ENCODE results near the gene MAPK12. TPM values are rescaled to one million over a fixed set of nuclear protein-coding genes. Genes with fewer than 3 reads are reported as not detected.

The MAPK12 gene
- total and polyA plus RNA-seq, 4 donors, result 1.6 to 22.9 (median 14.1) TPM

- ATAC-seq (ENCODE audit: low FRiP score), result no peak
- H3K36me3 ChIP-seq (ENCODE audit: control insufficient read depth in 1 of 2, insufficient read depth in 2 of 2, low read length in 1 of 2), result peaks cover 0 to 30% of the 10 kb centered on the region in 2 donors
- H3K4me3 ChIP-seq (ENCODE audit: low read length in 2 of 2), result no peak overlapping the region
- no peaks in the 10 kb centered on the region for H3K27me3 ChIP-seq (ENCODE audit: control insufficient read depth in 1 of 2, insufficient read depth in 2 of 2, low read length in 1 of 2)
- H3K9me3 ChIP-seq (ENCODE audit: control insufficient read depth, low read length), result no peaks in the 10 kb centered on the region
- intact Hi-C loops (cut with DNase I), result no loop called here
- H3K27ac ChIP-seq (ENCODE audit: low read depth in 1 of 2, low read length in 2 of 2), result no peak overlapping the region
- no peak for DNase-seq
- no peaks in the 10 kb centered on the region for H3K4me1 ChIP-seq (ENCODE audit: control insufficient read depth in 1 of 2, insufficient read depth in 2 of 2, low read length in 2 of 2)
- 94 to 95% methylated on average over 44 to 47 of the region's 47 CpGs for WGBS, 2 donors
Observed at GRCh38 chr22:50280708-50281383, 19.4 kb upstream of the MAPK12 start.

- DNase-seq (no peak), ATAC-seq (ENCODE audit: low FRiP score) (no peak)
- Histone ChIP-seq H3K9me3 (ENCODE audit: control insufficient read depth, low read length) (no peaks in the 10 kb centered on the region), H3K27me3 (ENCODE audit: control insufficient read depth in 1 of 2, insufficient read depth in 2 of 2, low read length in 1 of 2) (no peaks in the 10 kb centered on the region), H3K4me3 (ENCODE audit: low read length in 2 of 2) (no peak overlapping the region), H3K36me3 (ENCODE audit: control insufficient read depth in 1 of 2, insufficient read depth in 2 of 2, low read length in 1 of 2) (peaks cover 0 to 27% of the 10 kb centered on the region in 2 donors), H3K27ac (ENCODE audit: low read depth in 1 of 2, low read length in 2 of 2) (no peak overlapping the region), H3K4me1 (ENCODE audit: control insufficient read depth in 1 of 2, insufficient read depth in 2 of 2, low read length in 2 of 2) (no peaks in the 10 kb centered on the region)
- 93 to 94% methylated on average over 38 of the region's 38 CpGs for WGBS, 2 donors
- intact Hi-C loops (cut with DNase I), result no loop called here
Observed at GRCh38 chr22:50280022-50280707, 18.7 kb upstream of the MAPK12 start.

GRCh38 chr22:50278956-50279619 lies 17.6 kb upstream of the MAPK12 start:
- DNase-seq, result no peak
- no peak for ATAC-seq (ENCODE audit: low FRiP score)
- H3K36me3 ChIP-seq (ENCODE audit: control insufficient read depth in 1 of 2, insufficient read depth in 2 of 2, low read length in 1 of 2), result peaks cover 0 to 27% of the 10 kb centered on the region in 2 donors
- WGBS, 2 donors, result 88 to 91% methylated on average over 29 to 30 of the region's 30 CpGs
- no peak overlapping the region for H3K4me3 ChIP-seq (ENCODE audit: low read length in 2 of 2)
- H3K4me1 ChIP-seq (ENCODE audit: control insufficient read depth in 1 of 2, insufficient read depth in 2 of 2, low read length in 2 of 2), result no peaks in the 10 kb centered on the region
- no peaks in the 10 kb centered on the region for H3K9me3 ChIP-seq (ENCODE audit: control insufficient read depth, low read length)
- H3K27ac ChIP-seq (ENCODE audit: low read depth in 1 of 2, low read length in 2 of 2), result no peak overlapping the region
- no peaks in the 10 kb centered on the region for H3K27me3 ChIP-seq (ENCODE audit: control insufficient read depth in 1 of 2, insufficient read depth in 2 of 2, low read length in 1 of 2)
- intact Hi-C loops (cut with DNase I), result loop anchor here (5.0 kb wide), 2 partner anchors 48 to 63 kb away; partner anchors contain the start of genes DENND6B (in 1 of the 2) and PPP6R2 (in 1 of the 2)

DNA sequence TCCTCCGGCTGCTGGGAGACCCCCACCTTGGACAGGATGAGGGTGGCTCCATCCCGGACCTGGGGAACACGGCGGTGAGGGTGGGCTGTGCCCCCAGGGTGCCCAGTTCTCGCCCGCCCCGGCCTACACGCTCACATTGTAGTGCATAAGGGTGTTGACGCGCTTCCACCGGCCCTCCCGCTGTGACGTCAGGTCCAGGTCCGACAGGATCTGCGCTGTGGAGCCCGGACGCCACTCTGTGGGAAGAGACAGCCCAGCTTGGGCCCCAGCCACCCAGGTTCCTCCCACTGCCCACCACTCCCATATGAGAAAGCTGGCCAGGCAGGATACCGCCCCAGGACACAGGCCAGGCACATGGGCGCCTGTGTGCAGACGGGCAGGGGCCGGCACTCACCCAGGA lies 17.0 kb upstream of the MAPK12 start:
- ATAC-seq (ENCODE audit: low FRiP score), result no peak
- intact Hi-C loops (cut with DNase I), result loop anchor here (5.0 kb wide), 2 partner anchors 49 to 64 kb away; partner anchors contain the start of genes DENND6B (in 1 of the 2) and PPP6R2 (in 1 of the 2)
- WGBS, 2 donors, result 90 to 93% methylated on average over 21 of the region's 21 CpGs
- Histone ChIP-seq H3K36me3 (ENCODE audit: control insufficient read depth in 1 of 2, insufficient read depth in 2 of 2, low read length in 1 of 2) (peaks cover 0 to 27% of the 10 kb centered on the region in 2 donors), H3K27me3 (ENCODE audit: control insufficient read depth in 1 of 2, insufficient read depth in 2 of 2, low read length in 1 of 2) (no peaks in the 10 kb centered on the region), H3K4me3 (ENCODE audit: low read length in 2 of 2) (no peak overlapping the region), H3K27ac (ENCODE audit: low read depth in 1 of 2, low read length in 2 of 2) (no peak overlapping the region), H3K9me3 (ENCODE audit: control insufficient read depth, low read length) (no peaks in the 10 kb centered on the region), H3K4me1 (ENCODE audit: control insufficient read depth in 1 of 2, insufficient read depth in 2 of 2, low read length in 2 of 2) (no peaks in the 10 kb centered on the region)
- no peak for DNase-seq

- ATAC-seq (ENCODE audit: low FRiP score) (no peak), DNase-seq (no peak)
- H3K4me3 ChIP-seq (ENCODE audit: low read length in 2 of 2), result no peak overlapping the region
- no peaks in the 10 kb centered on the region for H3K27me3 ChIP-seq (ENCODE audit: control insufficient read depth in 1 of 2, insufficient read depth in 2 of 2, low read length in 1 of 2)
- intact Hi-C loops (cut with DNase I), result loop anchor here (5.0 kb wide), 2 partner anchors 50 to 65 kb away; partner anchors contain the start of genes DENND6B (in 1 of the 2) and PPP6R2 (in 1 of the 2)
- H3K27ac ChIP-seq (ENCODE audit: low read depth in 1 of 2, low read length in 2 of 2), result no peak overlapping the region
- WGBS, 2 donors, result 86 to 88% methylated on average over 25 of the region's 25 CpGs
- H3K9me3 ChIP-seq (ENCODE audit: control insufficient read depth, low read length), result no peaks in the 10 kb centered on the region
- H3K36me3 ChIP-seq (ENCODE audit: control insufficient read depth in 1 of 2, insufficient read depth in 2 of 2, low read length in 1 of 2), result peaks cover 0 to 22% of the 10 kb centered on the region in 2 donors
- no peaks in the 10 kb centered on the region for H3K4me1 ChIP-seq (ENCODE audit: control insufficient read depth in 1 of 2, insufficient read depth in 2 of 2, low read length in 2 of 2)
Observed at GRCh38 chr22:50277761-50278160, 16.3 kb upstream of the MAPK12 start.

DNA sequence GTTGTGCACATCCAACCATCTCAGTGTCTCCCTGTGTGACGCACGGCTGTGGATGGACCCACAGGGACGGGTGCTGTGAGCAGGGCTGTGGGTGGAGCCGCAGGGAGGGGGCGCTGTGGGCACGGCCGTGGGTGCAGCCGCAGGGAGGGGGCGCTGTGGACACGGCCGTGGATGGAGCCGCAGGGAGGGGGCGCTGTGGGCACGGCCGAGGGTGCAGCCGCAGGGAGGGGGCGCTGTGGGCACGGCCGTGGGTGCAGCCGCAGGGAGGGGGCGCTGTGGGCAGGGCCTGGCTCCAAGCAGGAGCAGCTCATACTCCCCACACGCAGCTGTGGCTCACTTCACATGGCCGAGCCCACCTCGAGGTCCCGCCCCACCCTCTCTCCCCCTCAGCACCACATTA lies 14.7 kb upstream of the MAPK12 start:
- H3K4me3 ChIP-seq (ENCODE audit: low read length in 2 of 2), result no peak overlapping the region
- intact Hi-C loops (cut with DNase I), result loop anchor here (1.0 to 5.0 kb wide), 3 partner anchors 51 to 66 kb away; partner anchors contain the start of genes DENND6B (in 2 of the 2) and PPP6R2 (in 1 of the 2)
- peak; percentile 81 to 88 for DNase-seq
- no peaks in the 10 kb centered on the region for H3K9me3 ChIP-seq (ENCODE audit: control insufficient read depth, low read length)
- peaks cover 0 to 15% of the 10 kb centered on the region in 2 donors for H3K36me3 ChIP-seq (ENCODE audit: control insufficient read depth in 1 of 2, insufficient read depth in 2 of 2, low read length in 1 of 2)
- H3K27me3 ChIP-seq (ENCODE audit: control insufficient read depth in 1 of 2, insufficient read depth in 2 of 2, low read length in 1 of 2), result no peaks in the 10 kb centered on the region
- H3K4me1 ChIP-seq (ENCODE audit: control insufficient read depth in 1 of 2, insufficient read depth in 2 of 2, low read length in 2 of 2), result no peaks in the 10 kb centered on the region
- 58 to 64% methylated on average over 24 to 25 of the region's 25 CpGs for WGBS, 2 donors
- peak; percentile 80 for ATAC-seq (ENCODE audit: low FRiP score)
- no peak overlapping the region for H3K27ac ChIP-seq (ENCODE audit: low read depth in 1 of 2, low read length in 2 of 2)

- Histone ChIP-seq H3K9me3 (ENCODE audit: control insufficient read depth, low read length) (no peaks in the 10 kb centered on the region), H3K27me3 (ENCODE audit: control insufficient read depth in 1 of 2, insufficient read depth in 2 of 2, low read length in 1 of 2) (no peaks in the 10 kb centered on the region), H3K4me3 (ENCODE audit: low read length in 2 of 2) (no peak overlapping the region), H3K4me1 (ENCODE audit: control insufficient read depth in 1 of 2, insufficient read depth in 2 of 2, low read length in 2 of 2) (no peaks in the 10 kb centered on the region), H3K36me3 (ENCODE audit: control insufficient read depth in 1 of 2, insufficient read depth in 2 of 2, low read length in 1 of 2) (peaks cover 0 to 10% of the 10 kb centered on the region in 2 donors), H3K27ac (ENCODE audit: low read depth in 1 of 2, low read length in 2 of 2) (no peak overlapping the region)
- WGBS, 2 donors, result 87% methylated on average over 43 of the region's 43 CpGs
- intact Hi-C loops (cut with DNase I), result loop anchor here (1.0 to 5.0 kb wide), 3 partner anchors 52 to 67 kb away; partner anchors contain the start of genes DENND6B (in 2 of the 2) and PPP6R2 (in 1 of the 2)
- ATAC-seq (ENCODE audit: low FRiP score) (no peak), DNase-seq (no peak)
Observed at GRCh38 chr22:50275181-50276055, 13.9 kb upstream of the MAPK12 start.

DNA sequence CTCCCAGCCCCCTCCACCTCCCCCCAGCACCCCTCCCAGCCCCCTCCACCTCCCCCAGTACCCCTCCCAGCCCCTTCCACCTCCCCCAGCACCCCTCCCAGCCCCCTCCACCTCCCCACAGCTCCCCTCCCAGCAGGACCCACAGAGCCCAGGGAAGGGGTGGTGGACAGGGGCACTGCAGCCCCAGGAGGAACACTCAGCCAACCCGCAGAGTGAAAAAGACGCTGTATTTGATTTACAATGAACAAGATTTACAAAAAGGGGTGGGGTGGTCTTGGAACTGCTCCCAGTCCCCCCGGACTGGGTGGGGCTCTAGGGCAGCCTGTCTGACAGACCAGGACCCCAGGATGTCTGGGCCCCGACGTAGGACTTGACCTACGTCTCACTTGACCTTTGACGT lies 13.3 kb upstream of the MAPK12 start:
- Histone ChIP-seq H3K27ac (ENCODE audit: low read depth in 1 of 2, low read length in 2 of 2) (no peak overlapping the region), H3K36me3 (ENCODE audit: control insufficient read depth in 1 of 2, insufficient read depth in 2 of 2, low read length in 1 of 2) (peaks cover 0 to 6% of the 10 kb centered on the region in 2 donors), H3K9me3 (ENCODE audit: control insufficient read depth, low read length) (no peaks in the 10 kb centered on the region), H3K27me3 (ENCODE audit: control insufficient read depth in 1 of 2, insufficient read depth in 2 of 2, low read length in 1 of 2) (no peaks in the 10 kb centered on the region), H3K4me3 (ENCODE audit: low read length in 2 of 2) (no peak overlapping the region), H3K4me1 (ENCODE audit: control insufficient read depth in 1 of 2, insufficient read depth in 2 of 2, low read length in 2 of 2) (no peaks in the 10 kb centered on the region)
- DNase-seq, result no peak
- 69 to 74% methylated on average over 7 of the region's 7 CpGs for WGBS, 2 donors
- intact Hi-C loops (cut with DNase I), result loop anchor here (5.0 kb wide), 2 partner anchors 53 to 68 kb away; partner anchors contain the start of genes DENND6B (in 1 of the 2) and PPP6R2 (in 1 of the 2)
- ATAC-seq (ENCODE audit: low FRiP score), result no peak
